ENCODE data around the gene TMEM244.
"Not testable (repeated sequence)": the region's sequence is repeated elsewhere in the genome, so short reads cannot be mapped to it uniquely, and the experiment has no call there.

The TMEM244 gene, protein sequence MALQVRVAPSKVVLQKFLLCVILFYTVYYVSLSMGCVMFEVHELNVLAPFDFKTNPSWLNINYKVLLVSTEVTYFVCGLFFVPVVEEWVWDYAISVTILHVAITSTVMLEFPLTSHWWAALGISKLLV

DNA sequence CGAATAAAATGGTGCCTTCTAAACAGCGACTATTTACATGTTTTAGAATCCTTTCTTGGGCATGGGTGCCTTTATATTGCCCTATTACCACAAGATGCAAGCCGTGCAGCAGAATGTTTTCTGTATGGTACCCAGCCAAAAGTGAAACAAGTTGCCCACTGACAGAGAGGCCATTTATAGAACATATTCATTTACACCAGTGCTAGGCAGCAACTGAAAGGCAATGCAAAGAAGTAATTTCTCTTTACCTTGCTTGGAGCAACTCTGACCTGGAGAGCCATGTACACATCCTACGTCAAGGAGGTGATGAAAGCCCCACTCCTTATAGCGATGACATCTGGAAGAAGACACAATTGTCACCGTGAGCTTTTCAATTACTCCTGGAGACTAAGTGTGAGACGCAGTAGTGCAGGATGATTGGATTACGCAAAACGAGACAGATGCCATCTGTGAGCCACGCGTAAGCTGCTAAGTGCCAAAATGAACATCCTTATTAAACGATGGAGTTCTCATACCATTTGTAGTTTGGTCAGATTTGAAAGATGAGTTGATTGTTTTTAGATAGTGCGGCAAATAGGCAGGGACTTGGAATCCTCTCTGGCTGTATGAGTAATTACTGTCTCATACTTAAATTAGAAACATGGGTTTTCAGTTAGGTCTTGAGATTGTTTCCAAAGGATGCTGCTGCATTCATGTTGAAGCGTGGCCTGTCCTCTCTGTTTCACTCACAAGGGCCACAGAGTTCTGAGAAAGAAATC, at the start of gene TMEM244:
Gene TMEM244, minus strand, starts transcription at position 408 of the 758 bp plus-strand sequence. Its CDS starts 127 bp downstream, at position 281.
- no peak for DNase-seq (ENCODE audit: low read depth in 2 of 2, low spot score in 1 of 2)

DNA sequence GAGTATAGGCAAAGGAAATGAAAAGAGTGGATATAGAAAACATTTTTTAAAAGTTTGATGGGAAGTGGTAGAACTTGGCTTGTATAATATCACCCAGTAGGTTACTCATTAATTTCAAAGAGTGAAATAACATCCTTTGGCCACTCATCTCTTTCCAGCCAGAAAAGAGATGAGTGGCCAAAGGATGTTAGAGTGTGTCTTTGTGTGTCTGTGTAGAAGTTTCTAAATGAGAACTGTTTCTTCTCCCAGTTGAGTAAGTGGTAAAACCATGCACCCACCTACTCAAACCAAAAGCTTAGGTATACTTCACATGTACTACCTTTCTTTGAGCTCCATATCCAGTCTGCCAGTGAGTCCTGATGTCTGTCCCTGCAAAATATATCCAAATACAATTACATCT, 47.7 kb upstream of the TMEM244 start:
- no peak for DNase-seq (ENCODE audit: low read depth in 2 of 2, low spot score in 1 of 2)

- no peak for DNase-seq (ENCODE audit: low read depth in 2 of 2, low spot score in 1 of 2)
Observed at GRCh38 chr6:129908356-129908755, 47.2 kb upstream of the TMEM244 start.

DNA sequence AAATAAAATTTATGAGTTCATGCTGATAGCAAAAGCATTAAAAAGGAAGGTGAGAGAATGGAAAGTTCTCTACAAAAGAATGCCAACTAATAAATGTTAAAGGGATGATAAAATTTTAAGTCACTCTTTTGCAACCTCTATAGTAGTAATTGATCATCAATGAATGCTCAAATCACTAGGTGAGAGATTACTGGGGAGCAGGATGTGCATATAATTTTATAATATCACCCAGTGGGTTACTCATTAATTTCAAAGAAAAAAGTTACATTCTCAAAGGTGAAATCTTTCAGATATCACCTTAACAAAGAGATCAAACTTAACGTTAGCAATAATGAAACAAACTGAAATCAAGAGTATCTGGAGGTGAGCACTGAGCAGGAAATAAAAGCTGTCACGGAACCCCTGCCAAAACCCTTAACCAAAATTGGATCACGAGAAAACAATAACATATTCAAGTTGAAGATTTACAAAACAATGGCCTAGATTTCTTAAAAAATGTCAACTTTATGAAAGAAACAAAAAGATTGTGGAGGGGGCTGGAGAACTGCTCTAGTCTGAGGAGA, 45.5 kb upstream of the TMEM244 start:
- DNase-seq (ENCODE audit: low read depth in 2 of 2, low spot score in 1 of 2): no peak

GRCh38 chr6:129903082-129903481, 42.0 kb upstream of the TMEM244 start:
- DNase-seq (ENCODE audit: low read depth in 2 of 2, low spot score in 1 of 2): no peak

DNA sequence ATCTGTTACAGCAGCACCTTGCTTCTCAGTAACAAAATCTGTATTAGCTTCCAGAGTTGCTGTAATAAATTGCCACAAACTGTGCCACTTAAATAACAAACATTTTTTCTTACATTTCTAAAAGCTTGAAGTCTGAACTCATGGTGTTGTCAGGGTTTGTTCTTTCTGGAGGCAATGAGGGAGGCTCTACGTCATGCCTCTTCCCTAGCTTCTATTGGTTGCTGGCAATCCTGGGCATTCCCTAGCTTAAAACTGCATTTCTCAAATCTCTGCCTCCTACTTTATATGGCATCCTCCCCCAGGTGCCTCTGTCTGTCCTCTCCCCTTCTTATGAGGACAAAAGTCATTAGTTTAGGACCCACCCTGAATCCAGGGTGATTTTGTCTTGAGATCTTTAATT, 41.6 kb upstream of the TMEM244 start:
- DNase-seq (ENCODE audit: low read depth in 2 of 2, low spot score in 1 of 2): no peak

- no peak for DNase-seq (ENCODE audit: low read depth in 2 of 2, low spot score in 1 of 2)
Observed at GRCh38 chr6:129901910-129902309, 40.8 kb upstream of the TMEM244 start.

DNA sequence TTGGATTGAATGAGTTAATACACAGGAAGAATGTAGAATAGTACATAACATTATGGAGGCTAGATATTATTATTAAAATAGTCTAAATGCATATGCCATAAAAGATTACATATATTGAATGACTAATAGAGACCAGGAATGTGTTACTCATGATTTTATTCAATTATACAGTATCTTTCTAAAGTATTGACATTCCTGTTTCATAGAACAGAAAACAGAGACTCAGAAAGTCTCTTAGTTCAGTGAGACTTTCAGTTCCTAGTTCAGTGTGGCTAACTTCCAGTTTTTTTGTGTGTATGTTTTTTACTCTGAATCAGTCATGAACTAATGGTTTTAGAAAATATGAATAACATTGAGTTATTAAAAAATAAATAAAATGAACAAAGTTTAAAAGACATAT, 34.6 kb upstream of the TMEM244 start:
- DNase-seq (ENCODE audit: low read depth in 2 of 2, low spot score in 1 of 2): no peak

DNA sequence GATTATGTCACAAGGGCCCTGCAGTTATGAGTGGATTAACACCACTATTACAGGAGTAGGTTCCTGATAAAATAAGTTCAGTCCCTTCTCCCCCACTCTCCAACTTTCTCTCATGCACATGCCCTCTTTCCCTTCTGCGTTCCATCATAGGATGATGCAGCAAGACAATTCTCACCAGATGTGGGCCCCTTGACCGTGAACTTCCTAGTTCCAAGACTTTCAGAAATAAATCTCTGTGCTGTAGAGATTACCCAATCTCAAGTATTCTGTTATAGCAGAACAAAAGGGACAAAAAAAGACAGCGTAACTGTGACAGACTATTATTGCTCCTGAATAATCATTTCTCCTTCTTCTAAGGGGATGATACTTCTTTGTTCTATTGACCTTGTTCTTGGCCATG, 33.8 kb upstream of the TMEM244 start:
- no peak for DNase-seq (ENCODE audit: low read depth in 2 of 2, low spot score in 1 of 2)

GRCh38 chr6:129893640-129894039, 32.5 kb upstream of the TMEM244 start:
- no peak for DNase-seq (ENCODE audit: low read depth in 2 of 2, low spot score in 1 of 2)

- DNase-seq (ENCODE audit: low read depth in 2 of 2, low spot score in 1 of 2): no peak
Observed at GRCh38 chr6:129890701-129891100, 29.6 kb upstream of the TMEM244 start.

DNA sequence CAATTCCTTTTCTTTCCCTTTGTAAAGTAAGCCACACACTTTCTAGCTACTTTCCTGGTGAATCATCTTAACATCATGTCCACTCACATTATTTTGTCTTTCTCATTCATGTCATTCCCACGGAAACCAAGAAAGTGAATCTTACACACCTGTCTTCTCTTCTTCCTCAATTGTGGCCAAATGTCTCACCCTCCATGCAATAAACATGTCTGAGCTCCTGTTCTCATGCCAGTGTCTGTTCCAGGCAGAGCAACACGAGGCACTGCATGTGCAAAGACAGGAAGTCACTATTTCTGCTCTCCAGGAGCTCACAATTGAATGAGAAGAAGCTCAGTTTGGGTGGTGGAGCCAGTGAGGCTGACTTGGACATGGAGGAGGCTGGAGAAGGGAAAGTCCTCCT, 29.0 kb upstream of the TMEM244 start:
- DNase-seq (ENCODE audit: low read depth in 2 of 2, low spot score in 1 of 2): no peak

GRCh38 chr6:129889580-129889979, 28.5 kb upstream of the TMEM244 start:
- no peak for DNase-seq (ENCODE audit: low read depth in 2 of 2, low spot score in 1 of 2)

GRCh38 chr6:129886401-129887155, 25.5 kb upstream of the TMEM244 start:
- DNase-seq (ENCODE audit: low read depth in 2 of 2, low spot score in 1 of 2): no peak

DNA sequence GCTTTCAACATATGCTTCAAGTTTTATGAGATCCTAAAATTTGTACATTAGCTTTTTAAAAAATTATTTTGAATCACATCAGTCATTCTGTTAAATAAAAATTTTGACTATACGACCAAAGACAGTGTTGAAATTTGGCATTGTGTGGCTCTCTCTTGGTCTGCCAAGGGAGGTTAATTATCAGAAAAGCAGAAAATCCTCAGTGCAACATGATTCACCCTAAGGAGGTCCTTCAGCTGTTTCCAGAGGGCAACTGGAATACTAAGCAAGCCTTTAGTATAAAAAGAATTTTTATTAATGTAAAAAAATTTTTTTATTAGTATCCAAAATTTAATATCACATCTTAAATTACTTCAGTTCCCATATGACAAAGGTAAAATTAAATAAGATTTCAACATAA, 23.1 kb upstream of the TMEM244 start:
- DNase-seq (ENCODE audit: low read depth in 2 of 2, low spot score in 1 of 2): no peak

- no peak for DNase-seq (ENCODE audit: low read depth in 2 of 2, low spot score in 1 of 2)
Observed at GRCh38 chr6:129882510-129883023, 21.5 kb upstream of the TMEM244 start.

DNA sequence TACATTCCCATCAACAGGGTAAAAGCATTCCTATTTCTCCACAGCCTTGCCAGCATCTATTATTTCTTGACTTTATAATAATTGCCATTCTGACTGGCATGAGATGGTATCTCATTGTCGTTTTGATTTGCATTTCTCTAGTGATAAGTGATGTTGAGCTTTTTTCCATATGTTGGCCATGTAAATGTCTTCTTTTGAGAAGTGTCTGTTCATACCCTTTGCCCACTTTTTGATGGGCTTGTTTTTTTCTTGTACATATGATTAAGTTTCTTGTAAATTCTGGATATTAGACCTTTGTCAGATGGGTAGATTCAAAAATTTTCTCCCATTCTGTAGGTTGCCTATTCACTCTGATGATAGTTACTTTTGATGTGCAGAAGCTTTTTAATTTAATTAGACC, 16.8 kb upstream of the TMEM244 start:
- not testable (repeated sequence) for DNase-seq (ENCODE audit: low read depth in 2 of 2, low spot score in 1 of 2)

DNA sequence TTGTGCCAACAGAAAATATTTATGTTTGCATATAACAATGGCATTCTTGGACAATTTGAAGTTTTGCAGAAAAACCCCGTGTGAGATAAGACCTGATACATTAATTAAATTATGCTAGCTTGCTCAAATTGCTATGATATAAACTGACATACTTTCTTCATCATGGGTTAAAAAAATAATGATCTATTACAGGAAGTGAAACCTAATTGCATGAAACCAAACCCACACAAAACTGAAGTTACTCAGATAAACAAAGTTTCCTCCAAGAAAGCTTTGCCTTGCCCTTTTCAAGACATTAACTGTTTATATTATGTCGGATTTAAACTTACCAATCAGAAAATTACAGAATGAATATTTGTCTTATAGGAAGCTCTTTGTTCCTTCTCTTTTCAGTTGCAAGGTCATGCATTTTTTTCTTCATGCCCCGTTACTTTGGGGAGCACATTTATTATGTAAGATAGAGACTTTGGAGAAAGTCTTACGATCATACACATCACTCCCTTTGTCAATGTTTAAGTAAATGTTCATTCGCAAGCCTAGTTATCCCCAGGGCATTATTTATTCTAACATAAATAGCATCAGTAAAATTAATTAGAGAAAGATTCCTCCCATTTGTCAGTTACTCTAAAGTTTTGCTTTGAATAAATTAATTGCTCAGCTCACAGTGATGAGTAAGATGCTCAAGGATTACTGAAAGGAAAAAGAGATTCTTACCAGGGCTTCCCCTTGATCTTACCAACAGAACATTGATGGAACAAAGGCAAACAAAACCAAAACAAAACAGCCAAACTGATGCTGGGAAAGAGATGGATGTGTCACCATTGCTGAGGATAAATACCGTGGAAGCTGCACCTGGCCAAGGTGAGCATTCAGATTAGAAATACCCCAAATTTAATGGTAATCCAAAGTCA, 14.8 kb upstream of the TMEM244 start:
- no peak for DNase-seq (ENCODE audit: low read depth in 2 of 2, low spot score in 1 of 2)

DNA sequence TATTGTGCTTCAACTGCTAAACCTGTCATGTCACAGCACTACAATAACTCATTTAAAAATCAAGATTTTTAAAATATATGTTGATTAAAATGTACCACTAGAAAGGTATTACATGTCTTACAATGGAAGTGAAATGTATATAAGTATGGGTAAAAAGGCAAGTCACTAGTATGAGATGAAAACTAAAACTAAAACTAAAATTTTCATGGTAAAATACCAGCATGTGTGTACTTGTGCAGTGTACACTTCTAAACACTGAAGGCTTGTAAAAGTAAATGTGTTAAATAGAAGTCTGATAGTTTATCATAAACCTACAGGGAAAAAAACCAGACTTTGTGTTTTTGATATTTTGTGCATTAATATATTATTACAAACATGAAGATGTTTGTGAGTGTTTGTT, 13.7 kb upstream of the TMEM244 start:
- DNase-seq (ENCODE audit: low read depth in 2 of 2, low spot score in 1 of 2): no peak

GRCh38 chr6:129872586-129872985, 11.5 kb upstream of the TMEM244 start:
- no peak for DNase-seq (ENCODE audit: low read depth in 2 of 2, low spot score in 1 of 2)

DNA sequence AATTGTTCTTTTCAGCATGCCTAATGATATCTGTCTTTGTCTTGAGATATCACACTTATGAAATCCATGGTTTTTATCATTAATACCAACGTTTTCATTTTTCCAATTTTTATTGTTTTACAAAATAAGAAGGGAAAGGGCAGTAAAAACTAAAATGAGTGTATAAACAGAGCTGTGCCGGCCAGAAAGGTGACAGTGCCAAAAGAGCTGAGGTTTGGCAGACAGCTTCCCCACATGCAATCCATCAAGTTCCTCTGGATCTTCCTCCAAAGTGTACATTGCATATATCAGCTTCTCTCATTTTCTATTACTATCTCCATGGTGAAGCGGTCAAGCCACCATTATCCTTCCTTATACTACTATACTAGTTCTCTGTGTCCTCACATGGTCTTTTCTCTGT, 10.1 kb upstream of the TMEM244 start:
- no peak for DNase-seq (ENCODE audit: low read depth in 2 of 2, low spot score in 1 of 2)

Data from stimulated activated CD8-positive, alpha-beta memory T cell treated with anti-CD3 and anti-CD28 coated beads, Interleukin-4, amount 100 ng/mL, for 4 hours (primary cell).